Activated T-helper 1 cell treated with anti-CD3 and anti-CD28 coated beads, Interleukin-2, amount 50 U/mL, for 16 hours (primary cell): ENCODE data around the gene SORT1.
"Not testable (repeated sequence)": the region's sequence is repeated elsewhere in the genome, so short reads cannot be mapped to it uniquely, and the experiment has no call there.

Source experiments
- DNase-seq, 2 donors: peaks; one replicate each; pipeline ENCODE4 v3.0.0-alpha.2; 2020; ENCODE audit warnings: low read depth in 1 of 2, low spot score in 1 of 2

Gene SORT1

DNA sequence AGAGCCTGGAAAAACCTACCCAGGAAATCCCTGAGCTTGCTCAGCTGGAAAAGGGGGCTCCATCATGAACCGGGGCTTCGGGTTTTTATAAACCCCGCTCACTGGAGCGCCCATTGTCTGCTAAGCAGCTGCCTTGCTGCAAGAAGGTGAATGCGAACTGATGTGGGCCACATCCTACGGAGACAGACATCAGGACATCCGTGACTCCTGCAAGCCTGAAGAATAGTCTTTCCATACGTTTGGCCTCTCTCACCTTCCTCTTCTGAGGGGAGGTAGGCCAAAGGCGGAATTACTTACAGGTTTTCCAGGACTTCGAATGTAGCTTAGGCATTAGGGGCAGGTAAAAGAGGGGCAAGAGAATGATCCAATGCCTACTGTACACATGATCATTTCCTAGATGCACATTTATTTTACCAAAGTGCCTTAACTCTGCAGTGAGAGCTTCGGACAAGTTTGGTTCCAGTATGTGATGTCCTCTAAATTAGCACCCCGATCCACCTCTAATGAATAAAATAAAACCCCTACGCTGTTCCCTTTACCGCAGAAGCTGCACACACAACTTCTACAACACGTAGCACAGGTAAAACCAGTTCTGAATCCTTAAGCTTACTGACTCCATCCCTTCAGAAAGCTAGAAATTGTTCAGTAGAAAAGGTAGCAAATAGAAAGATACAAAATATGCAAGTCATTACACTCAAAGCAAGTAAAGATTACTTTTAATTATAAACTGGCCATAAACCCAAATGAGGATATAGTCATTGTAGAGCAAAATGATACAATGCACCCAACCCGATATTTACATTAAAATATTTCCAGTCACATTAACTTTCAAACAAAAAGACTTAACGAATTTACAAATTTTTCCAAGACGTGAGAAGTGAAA is 866 bp upstream of the SORT1 start:
- no peak for DNase-seq

DNA sequence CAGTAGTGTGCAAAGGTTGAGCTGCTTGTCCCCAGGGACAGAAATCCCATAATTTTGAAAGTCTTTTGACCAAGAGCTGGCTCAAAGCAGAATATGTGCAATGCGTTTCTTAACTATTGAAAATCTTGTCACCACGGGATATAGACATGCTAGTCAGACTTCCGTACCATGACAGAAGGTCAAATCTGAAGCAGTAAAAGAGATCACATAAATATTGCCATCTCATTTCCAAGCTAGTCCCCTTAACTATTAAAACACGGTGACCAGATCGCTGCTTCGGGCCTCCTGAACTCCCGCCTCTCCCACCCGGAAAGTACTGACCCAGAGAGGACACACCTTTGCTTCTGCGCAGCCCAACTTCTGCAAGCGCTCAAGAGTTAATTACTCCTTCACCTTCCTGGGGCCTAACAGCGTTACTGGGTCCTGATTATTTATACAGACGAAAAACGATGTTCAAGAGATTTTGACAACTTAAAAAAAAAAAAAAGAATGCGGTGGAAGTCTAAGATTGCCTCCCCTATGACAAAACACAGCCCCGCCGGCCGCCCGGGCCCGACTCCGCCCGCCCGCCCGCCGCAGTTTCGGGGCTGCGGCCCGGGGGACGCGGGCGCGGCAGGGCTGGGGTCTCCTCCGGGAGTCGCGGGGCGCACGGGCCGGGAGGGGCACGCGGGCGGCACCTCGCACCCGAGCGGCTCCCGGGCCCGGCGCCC is 692 bp downstream of the SORT1 start:
- DNase-seq, result no peak

DNA sequence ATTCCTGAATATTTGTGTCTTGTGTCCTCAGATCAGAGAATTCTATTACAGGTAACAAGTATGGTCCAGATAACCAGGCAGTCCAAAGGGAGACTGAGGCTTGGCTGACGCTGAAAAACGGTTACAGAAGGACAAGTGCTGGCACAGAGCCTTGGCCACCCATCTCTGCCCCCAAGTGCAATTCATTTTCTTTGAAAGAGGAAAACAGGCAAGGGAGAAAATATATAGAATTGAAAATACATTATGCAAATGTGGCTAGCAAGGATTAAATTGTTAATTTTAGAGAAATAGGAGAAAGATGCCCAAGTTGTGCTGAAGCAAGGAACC is 1.2 kb downstream of the SORT1 start:
- no peak for DNase-seq

DNA sequence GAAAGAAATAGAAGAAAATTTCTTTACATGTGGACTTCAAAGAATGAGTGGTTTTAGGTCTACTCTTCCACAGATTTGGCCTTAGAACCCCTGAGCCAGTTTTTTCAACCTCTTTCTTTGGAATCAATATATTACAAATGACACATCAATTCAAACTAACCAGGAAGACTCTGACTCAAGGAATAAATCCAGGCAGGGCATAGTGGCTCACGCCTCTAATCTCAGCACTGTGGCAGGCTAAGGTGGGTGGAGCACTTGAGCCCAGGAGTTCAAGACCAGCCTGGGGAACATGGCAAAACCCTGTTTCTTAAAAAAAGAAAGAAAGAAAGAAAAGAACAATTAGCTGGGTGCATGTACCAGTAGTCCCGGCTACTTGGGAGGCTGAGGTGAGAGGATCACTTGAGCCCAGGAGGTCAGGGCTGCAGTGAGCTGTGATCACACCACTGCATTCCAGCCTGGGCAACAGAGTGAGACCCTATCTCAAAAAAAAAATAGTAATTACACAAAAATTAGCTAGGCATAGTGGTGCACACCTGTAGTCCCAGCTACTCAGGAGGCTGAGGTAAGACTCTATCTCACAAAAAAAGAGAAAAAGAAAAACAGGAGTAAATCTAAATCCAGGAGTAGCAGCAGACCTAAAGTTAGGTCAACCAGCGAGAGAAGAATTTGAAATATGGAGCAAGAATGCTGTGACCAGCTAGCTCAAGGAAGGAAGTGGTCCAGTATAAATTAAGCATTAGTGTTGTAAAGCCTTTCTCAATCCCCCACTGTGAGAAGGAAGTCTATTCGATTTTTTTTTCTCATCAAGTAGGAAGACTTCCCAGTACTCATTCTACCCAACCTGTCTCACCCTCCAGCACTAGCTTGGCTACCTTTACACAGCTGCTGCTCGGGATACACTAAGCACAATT is 1.9 kb downstream of the SORT1 start:
- no peak for DNase-seq

DNA sequence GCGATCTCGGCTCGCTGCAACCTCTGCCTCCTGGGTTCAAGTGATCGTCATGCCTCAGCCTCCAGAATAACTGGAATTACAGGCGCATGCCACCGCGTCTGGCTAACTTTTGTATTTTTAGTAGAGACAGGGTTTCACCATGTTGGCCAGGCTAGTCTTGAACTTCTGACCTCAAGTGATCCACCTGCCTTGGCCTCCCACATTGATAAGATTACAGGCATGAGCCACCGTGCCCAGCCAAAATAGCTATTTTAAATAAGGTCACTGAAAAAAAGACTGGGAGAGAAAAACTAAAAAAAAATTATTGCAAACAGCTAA is 2.5 kb downstream of the SORT1 start:
- DNase-seq, result not testable (repeated sequence)

DNA sequence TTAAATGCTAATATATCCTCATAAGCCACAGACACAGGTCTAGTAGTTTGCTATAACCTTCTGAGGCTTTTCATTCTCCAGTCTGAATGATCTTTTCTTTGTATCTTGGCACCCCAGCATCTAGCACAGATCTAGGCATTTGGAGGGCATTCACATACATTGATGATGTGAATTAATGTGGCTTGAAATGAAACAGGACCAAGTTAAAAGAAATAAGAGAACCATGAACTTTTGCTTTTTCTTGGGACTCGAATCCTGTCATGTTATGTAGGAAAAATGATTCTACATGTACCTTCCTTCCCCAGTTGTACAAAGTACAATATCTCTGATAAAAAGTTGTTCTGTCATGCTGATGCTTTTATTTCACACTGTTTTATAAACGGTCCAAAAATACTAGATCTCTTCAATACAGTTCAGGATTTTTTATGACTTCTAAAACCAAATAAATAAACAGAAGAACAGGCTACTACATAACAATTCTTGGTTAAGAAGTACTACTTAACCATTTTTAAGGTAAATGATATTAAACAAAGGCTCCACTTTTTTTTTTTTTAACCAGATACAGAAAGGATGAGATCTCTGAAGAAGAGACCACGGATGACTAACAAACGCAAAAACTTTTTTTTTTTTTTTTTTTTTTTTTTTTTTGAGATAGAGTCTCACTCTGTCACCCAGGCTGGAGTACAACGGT is 3.0 kb downstream of the SORT1 start:
- DNase-seq, result no peak

DNA sequence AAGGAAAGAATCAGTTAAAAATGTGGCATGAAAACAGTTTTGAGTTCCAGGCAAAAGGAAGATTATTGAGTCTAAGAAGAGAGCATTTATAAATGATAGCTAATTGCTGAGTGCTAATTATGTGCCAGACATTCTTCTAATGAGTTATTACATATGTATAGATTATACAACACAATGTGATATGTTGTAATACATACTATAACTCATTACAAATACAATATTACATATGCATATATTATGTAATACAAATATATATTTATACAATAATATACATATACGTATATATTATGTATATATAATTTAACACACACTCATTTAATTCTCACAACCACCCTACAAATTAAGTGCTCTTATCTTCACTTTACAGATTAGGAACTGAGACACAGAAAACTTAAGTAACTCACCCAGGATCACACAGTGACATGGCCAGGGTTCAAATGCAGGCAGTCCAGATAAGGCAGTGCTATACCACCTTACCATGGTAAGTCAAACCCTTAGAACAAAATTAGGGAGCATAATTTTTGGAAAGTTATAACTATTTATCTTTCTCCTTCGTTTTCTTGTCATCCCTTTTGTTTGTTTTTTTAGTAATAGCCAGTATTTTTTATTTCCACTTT is 4.0 kb downstream of the SORT1 start:
- DNase-seq, result no peak

- DNase-seq, result no peak
These were observed 4.7 kb downstream of the SORT1 start for GRCh38 chr1:109392788-109393616.

DNA sequence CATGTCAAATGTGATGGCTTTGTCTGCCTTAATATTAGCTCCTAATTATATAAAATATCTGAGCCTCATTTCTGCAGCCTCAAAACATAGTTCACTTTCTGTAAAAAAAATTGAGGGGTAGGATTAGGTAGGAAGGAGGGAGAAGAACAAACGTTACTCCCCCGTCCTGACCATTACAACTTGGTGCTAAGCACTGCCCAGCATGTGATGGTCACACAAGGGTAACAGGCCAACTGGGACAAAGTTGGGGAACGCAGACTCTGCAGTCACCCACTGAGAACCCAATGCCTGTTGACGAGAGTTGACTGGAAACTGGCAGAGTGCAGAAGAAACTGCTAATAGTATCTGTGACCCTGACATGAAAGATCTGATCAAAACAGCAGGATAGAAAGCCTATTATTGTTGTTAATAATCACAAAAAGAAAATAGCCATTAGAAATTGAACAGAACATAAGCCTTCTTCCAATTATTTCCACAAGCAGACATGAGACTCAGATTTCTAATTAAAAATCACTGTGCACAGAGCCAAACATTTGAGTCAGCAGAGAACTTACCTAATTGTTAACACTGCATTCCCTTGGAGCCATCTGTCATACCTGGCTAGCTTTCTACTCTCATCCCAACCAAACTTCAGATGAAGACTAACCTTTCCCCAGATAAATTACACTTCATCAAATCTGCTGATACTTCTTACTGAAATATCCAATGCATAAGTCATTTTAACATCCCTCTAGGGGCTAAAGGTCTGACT is 5.5 kb downstream of the SORT1 start:
- no peak for DNase-seq

DNA sequence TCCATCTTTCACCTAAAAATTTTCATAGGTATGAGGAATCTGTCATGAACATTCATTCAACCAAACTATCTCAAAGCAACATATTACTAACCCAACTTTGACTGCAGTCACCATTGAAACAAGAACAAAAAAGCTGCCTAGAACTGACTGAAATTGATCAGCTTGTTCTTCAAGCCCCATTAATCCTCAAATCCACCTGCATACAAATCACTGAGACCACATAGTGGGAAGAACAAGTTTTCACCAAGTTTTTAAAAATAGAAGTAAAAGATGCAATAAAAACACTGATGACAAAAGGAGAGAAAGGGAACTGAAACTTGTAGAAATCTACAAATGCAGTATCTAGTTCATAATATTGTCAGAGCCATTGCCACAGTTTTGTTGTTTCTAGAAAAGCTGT is 6.1 kb downstream of the SORT1 start:
- no peak for DNase-seq

GRCh38 chr1:109391157-109391556 is 6.6 kb downstream of the SORT1 start:
- no peak for DNase-seq

DNA sequence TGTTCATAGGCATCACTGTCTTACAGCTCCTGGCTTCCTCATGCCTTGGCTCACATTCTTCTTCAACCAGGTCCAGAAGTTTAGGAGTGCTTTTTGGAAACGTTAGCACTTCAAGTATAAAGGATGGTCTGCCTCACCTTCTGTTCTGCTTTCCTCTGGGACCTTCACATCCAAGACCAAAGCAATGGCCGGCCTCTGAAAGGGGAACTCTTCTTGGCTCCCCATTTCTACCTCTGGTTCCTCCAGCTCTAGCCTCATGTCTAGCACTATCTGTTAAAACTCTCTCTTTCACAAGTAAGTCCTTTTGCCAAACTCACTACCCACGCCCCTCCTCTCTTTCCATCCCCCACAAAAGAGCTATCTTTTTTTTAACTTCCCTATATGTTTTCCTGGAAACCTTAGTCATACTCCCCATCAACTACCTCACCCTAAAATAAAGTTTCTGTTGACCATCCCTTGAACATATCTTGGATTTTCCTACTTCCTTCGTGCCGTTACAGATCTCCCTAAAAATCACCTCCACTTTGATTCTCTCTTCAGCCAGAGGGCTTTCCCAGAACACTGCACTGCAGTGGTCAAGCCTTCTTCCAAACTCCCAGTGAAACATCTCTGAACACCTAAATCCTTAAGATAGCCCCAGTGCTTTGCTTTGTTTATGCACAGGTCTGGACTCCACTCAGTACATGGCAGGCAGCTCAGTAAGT is 7.9 kb downstream of the SORT1 start:
- no peak for DNase-seq

DNA sequence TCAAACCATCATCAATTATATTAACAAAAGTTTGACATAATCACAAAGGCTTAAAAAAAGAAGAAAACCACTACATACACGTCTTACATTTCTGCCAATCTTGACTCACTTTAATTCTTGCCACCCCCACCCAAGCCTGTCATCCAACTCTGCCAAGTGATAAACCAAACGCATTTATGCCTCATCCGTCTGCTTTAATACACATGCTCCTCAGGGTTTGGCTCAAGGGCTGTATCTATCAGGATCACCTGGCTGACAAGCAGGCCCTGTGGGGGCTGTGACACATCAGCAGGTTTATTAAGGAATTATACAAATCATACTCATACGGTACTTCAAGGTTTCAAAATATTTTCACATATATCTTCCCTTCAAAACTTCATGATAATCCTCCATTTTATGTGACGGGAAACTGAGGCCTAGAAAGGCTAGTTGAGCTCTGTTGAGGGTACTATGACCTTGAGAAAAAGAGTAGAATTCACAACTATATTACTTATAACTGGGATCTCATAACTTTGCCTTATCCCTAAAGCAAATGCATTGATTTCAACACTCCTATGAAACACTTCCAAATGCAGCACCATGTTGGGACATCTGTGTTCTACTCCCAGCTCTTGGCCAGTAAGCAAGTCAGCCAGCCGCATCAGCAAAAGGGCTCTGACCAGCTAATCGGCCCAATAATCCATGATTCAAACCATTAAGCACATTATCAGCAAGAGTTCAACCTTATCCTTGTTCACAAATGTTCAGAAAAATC is 8.7 kb downstream of the SORT1 start:
- no peak for DNase-seq

DNA sequence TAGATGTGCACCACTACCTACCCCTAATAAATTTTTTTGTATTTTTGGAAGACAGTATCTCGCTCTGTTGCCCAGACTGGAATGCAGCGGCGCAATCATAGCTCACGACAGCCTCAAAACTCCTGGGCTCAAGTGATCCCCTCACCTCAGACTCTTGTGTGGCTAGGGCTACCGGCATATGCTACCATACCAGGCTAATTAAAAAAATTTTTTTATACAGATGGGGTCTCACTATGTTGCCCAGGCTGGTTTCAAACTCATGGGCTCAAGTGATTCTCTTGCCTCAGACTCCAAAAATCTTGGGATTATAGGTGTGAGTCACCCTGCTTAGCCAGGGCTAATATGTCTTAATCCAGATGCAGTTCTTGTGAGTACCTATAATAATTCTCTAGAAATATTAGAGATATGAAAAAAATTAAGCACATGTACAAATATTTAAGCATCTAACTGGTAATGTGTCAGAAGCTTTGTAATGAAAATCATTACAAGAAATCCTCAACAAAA is 9.5 kb downstream of the SORT1 start:
- DNase-seq, result no peak

DNA sequence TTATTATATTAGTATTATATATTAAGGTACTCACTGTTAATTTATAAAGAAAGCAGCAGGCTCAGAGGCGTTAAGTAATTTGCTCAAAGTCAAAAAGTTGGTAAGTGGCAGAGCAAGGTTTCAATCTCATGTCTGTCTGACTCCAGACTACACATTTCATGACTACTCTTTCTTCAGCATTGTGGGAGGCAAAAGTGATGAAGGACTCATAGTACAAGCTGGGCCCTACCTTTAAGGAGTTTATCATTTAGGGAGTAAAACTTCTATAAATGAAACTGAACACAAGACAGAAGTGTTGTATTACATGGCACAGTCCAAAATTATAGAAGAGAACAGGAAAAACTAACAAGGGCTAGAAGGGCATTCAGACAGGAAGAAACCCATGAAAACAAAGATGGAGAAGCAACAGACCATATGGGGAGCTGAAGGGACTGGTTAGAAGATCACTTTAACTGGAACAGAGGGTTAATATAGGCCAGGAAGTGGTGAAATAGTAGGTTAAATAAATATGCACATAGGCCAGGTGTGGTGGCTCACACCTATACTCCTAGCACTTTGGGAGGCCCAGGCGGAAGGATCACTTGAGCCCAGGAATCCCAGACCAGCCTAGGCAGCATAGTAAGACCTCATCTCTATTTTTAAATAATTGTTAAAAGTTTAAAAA is 11.5 kb downstream of the SORT1 start:
- no peak for DNase-seq

DNA sequence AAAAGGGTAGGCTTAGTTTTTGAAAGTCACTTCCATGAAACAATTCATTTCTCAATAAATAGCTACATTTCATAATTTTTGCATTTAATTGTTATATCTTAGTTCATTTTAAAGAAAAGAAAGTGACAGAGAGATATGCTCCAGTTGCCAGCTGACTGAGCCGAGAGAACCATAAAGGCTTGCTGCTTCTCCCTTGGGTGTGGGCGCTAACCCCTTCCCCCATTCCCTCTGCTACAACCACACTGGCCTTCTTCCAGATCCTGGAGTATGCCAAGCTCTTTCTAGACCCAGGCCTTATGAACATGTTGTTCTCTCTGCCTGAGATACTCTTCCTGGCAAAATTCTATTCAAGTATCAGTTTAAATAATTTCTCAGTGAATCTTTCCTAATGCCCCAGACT is 12.3 kb downstream of the SORT1 start:
- no peak for DNase-seq

DNA sequence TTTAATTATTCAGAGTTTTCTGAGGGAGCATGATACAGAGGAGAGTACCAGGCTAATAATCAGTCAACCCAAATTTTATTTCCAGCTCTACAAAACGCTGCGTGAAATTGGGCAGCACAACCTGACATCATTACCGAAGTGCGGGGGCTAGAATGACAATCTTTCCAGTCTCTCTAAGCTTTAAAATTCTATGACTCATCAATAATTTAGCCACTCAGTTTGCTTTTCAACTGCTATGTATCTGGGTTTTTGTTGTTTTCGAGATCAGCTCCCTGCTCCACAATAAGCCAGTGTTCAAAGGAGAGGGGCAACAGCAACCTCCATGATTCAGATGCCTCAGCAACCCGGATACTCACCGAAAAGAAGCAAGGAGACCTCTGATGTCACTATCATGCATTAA is 13.9 kb downstream of the SORT1 start:
- DNase-seq, result no peak
